GM12878 (cell line): ENCODE measurements around the gene CCDC71.

Experiments used
- ATF3 ChIP-seq: IDR thresholded peaks from 2 replicates; pipeline ENCODE4 v1.6.1; 2011; ENCODE audit warnings: low read depth, mild to moderate bottlenecking, low read length, moderate library complexity, borderline replicate concordance; ENCODE audit errors: extremely low read depth
- BRCA1 ChIP-seq: IDR thresholded peaks from 2 replicates; pipeline ENCODE4 v1.6.1; 2011; ENCODE audit warnings: low read depth, low read length, improper control_type of control experiment
- CEBPZ ChIP-seq: fragments of 150-350 bp; IDR thresholded peaks from 2 replicates; pipeline ENCODE4 v1.6.1; 2016; ENCODE audit warnings: low read depth, low read length
- CTCF ChIP-seq, 3 experiments: IDR thresholded peaks in 2 of 3; conservative IDR thresholded peaks in 1 of 3; 2 replicates each; pipeline ENCODE4 v1.5.1; 2011; ENCODE audit warnings: low read depth in 3 of 3, low read length in 3 of 3, mild to moderate bottlenecking in 3 of 3, control low read depth in 2 of 3, moderate library complexity in 2 of 3, inconsistent platforms in 1 of 3, mixed read lengths in 1 of 3; ENCODE audit not compliant: control insufficient read depth in 2 of 3, insufficient read depth in 1 of 3; ENCODE audit errors: extremely low read depth in 1 of 3
- EP300 ChIP-seq, 2 experiments: fragments of 150-350 bp in 1 of 2; IDR thresholded peaks; 2 replicates each; pipeline ENCODE4 v1.6.1; 2011 to 2012; ENCODE audit warnings: low read depth in 2 of 2, low read length in 2 of 2, borderline replicate concordance in 1 of 2, improper control_type of control experiment in 1 of 2, inconsistent platforms in 1 of 2; ENCODE audit not compliant: control insufficient read depth in 1 of 2
- ETV6 ChIP-seq, 2 experiments: fragments of 450-650 bp in 1 of 2; IDR thresholded peaks in 1 of 2; conservative IDR thresholded peaks in 1 of 2; 2 replicates each; pipeline ENCODE4 v1.6.1; 2014; ENCODE audit warnings: antibody characterized with exemption in 1 of 2, borderline replicate concordance in 1 of 2, low read depth in 1 of 2, mild to moderate bottlenecking in 1 of 2, moderate library complexity in 1 of 2
- NR2C2 ChIP-seq: IDR thresholded peaks from 2 replicates; pipeline ENCODE4 v1.6.1; 2011; ENCODE audit warnings: borderline replicate concordance, low read depth; ENCODE audit not compliant: control insufficient read depth, insufficient read length
- PBX3 ChIP-seq: IDR thresholded peaks from 2 replicates; pipeline ENCODE4 v1.6.1; 2011; ENCODE audit warnings: mild to moderate bottlenecking, low read depth, low read length, moderate library complexity; ENCODE audit not compliant: insufficient replicate concordance
- REST ChIP-seq: IDR thresholded peaks from 2 replicates; pipeline ENCODE4 v1.6.1; 2012; ENCODE audit warnings: mild to moderate bottlenecking, low read depth, low read length
- RUNX3 ChIP-seq: IDR thresholded peaks from 2 replicates; pipeline ENCODE4 v1.6.1; 2012; ENCODE audit warnings: low read length, inconsistent platforms
- SIN3A ChIP-seq: IDR thresholded peaks from 2 replicates; pipeline ENCODE4 v1.6.1; 2012; ENCODE audit warnings: low read depth, low read length, improper control_type of control experiment
- SRF ChIP-seq, 2 experiments: IDR thresholded peaks; 2 replicates each; pipeline ENCODE4 v1.6.1; 2011; ENCODE audit warnings: low read depth in 2 of 2, low read length in 2 of 2, mild to moderate bottlenecking in 1 of 2, moderate library complexity in 1 of 2
- USF2 ChIP-seq: IDR thresholded peaks from 2 replicates; pipeline ENCODE4 v1.6.1; 2011; ENCODE audit warnings: low read depth, low read length, improper control_type of control experiment, borderline replicate concordance

GRCh38 chr3:49132437-49133225, 33.5 kb downstream of the CCDC71 start, which contains the start of gene LAMB2:
- TF ChIP-seq CTCF (IDR thresholded peaks at IDR 0.05 in 2 of 3, conservative IDR thresholded peaks at IDR 0.05 in 1 of 3; ENCODE audit: control insufficient read depth in 2 of 3, extremely low read depth in 1 of 3, insufficient read depth in 1 of 3, low read depth in 3 of 3, low read length in 3 of 3) (no peak), SRF (IDR thresholded peaks at IDR 0.05; ENCODE audit: low read depth in 2 of 2, low read length in 2 of 2) (no peak), ETV6 (conservative IDR thresholded peaks at IDR 0.05 in 1 of 2, IDR thresholded peaks at IDR 0.05 in 1 of 2; ENCODE audit: borderline replicate concordance in 1 of 2, low read depth in 1 of 2) (no peak), ATF3 (no peak), CEBPZ (no peak), USF2 (no peak), REST (no peak), SIN3A (no peak), PBX3 (no peak), NR2C2 (no peak), EP300 (IDR thresholded peaks at IDR 0.05; ENCODE audit: borderline replicate concordance in 1 of 2, control insufficient read depth in 1 of 2, low read depth in 2 of 2, low read length in 2 of 2) (no peak), RUNX3 (no peak), BRCA1 (no peak)
